Measurements from ENCODE around the gene HMGN3. TPM values are rescaled to one million over a fixed set of nuclear protein-coding genes. Genes with fewer than 3 reads are reported as not detected.

HMGN3 gene
- total and polyA plus RNA-seq, 2 of the 13 experiments (the other 11 are each of a cell fraction or from before 2014, with no cell fraction given) = 67.9 to 145 TPM

GRCh38 chr6:79233611-79234149 lies 802 bp downstream of the HMGN3 start (continued):
- TF ChIP-seq STAG1 (CRISPR knock-in tag; IDR thresholded peaks at IDR 0.05) (peak; percentile 19), ATF5 (CRISPR knock-in tag; IDR thresholded peaks at IDR 0.05; ENCODE audit: low read depth) (no peak), BRF2 (CRISPR knock-in tag; IDR thresholded peaks at IDR 0.05) (0 out of 2 replicates have a peak, but pooled peaks have one; percentile 55), HMGA1 (CRISPR knock-in tag; conservative IDR thresholded peaks at IDR 0.05) (no peak), SCMH1 (CRISPR knock-in tag; IDR thresholded peaks at IDR 0.05; ENCODE audit: borderline replicate concordance) (no peak), FOSL2 (CRISPR knock-in tag; IDR thresholded peaks at IDR 0.05) (peak; percentile 31; the same call in 1 of the 2 replicates), FLYWCH1 (CRISPR knock-in tag; IDR thresholded peaks at IDR 0.05) (no peak), ZBTB34 (CRISPR knock-in tag; IDR thresholded peaks at IDR 0.05) (0 out of 2 replicates have a peak, but pooled peaks have one; percentile 38), CREB3 (CRISPR knock-in tag; IDR thresholded peaks at IDR 0.05) (no peak), ZNF276 (CRISPR knock-in tag; IDR thresholded peaks at IDR 0.05; ENCODE audit: low read depth) (no peak; the same call in 1 of the 2 replicates), HDAC6 (IDR thresholded peaks at IDR 0.05; ENCODE audit: low read depth, low read length) (no peak), NR2C2 (CRISPR knock-in tag; IDR thresholded peaks at IDR 0.05; ENCODE audit: borderline replicate concordance) (peak; percentile 50; the same call in 1 of the 2 replicates), POGZ (CRISPR knock-in tag; IDR thresholded peaks at IDR 0.05) (peak; percentile 93), ZKSCAN5 (CRISPR knock-in tag; IDR thresholded peaks at IDR 0.05) (0 out of 2 replicates have a peak, but pooled peaks have one; percentile 30), TFE3 (CRISPR knock-in tag; IDR thresholded peaks at IDR 0.05) (no peak), ZNF883 (CRISPR knock-in tag; IDR thresholded peaks at IDR 0.05; ENCODE audit: not compliant biosample characterization) (no peak), ZNF577 (CRISPR knock-in tag; IDR thresholded peaks at IDR 0.05; ENCODE audit: borderline replicate concordance, low read depth) (no peak), CEBPZ (IDR thresholded peaks at IDR 0.05; ENCODE audit: low read length) (no peak)

Measured in HepG2 (cell line).